ENCODE data around the gene DPM2.

Gene DPM2

DNA sequence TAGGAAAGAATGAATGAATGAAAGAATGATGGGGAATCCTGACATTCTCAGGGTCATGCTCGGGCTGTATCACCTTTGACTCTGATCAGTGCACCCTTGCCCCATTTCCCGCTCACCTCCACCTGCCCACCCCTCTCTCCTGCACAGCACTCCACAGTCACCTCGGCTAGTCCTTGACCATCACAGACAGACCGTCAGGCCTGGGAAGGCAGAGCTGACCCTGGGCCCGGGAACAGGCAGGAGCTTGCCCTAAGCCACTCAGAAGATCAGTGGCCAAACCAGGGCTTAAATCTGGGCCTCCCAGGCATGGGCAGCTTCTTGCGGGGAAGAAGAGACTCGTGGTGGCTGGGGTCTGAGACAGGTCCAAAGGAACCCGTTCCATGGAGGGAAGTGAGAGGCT lies 41.8 kb downstream of the DPM2 start:
- no peak for DNase-seq

DNA sequence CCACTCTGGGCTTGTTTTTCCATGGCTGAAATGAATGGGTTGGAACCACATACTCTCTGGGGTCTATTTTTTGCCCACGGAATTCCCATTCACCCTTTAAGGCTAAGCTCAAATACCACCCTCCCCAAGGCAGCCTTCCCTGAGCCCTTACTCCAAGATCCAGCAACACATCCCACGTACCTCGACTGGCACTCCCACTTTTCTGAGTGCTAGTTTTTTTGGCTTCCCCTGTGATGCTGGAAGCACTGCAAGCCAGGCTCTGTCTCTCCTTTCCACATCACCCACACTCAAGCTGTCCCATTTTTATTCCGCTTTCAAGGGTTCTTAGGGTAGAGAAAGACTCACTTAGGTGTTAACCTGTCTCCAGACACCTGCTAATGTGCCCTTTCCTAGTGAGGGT lies 44.3 kb downstream of the DPM2 start:
- no peak for DNase-seq

DNA sequence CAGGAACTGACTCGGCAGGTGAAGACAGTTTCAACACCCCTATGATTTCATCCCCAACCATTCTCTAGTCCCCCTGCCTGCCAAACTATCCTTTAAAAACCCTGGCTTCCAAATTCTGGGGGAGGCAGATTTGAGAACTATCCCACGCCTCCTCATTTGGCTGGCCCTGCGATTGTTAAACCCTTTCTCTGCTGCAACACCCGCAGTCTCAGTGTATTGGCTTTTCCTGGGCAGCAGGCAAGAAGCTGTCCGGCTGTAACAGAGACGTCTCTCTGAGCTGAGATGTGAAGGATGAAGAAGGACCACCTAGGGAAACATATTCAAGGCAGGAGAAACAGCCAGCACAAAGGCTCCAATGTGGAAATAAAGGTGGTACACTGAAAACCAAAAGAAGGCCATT lies 44.8 kb downstream of the DPM2 start:
- DNase-seq = no peak

DNA sequence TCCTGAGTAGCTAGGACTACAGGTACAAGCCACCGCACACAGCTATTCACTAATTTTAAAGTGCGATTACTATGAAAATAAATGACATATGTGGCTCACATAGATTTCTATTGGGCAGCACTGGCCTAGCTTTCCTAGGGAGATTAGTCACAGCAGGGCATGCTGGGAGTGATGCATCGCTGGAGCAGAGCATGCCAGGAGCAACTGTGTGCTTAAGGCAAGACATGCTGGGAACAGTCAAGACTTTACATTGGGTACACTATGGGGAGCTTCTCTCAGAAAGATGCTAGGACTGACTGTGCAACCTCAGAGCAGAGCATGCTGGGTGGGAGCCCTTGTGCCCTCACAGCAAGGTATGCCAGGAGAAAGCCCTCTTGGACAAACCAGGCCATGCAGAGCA lies 47.6 kb downstream of the DPM2 start:
- DNase-seq = no peak

DNA sequence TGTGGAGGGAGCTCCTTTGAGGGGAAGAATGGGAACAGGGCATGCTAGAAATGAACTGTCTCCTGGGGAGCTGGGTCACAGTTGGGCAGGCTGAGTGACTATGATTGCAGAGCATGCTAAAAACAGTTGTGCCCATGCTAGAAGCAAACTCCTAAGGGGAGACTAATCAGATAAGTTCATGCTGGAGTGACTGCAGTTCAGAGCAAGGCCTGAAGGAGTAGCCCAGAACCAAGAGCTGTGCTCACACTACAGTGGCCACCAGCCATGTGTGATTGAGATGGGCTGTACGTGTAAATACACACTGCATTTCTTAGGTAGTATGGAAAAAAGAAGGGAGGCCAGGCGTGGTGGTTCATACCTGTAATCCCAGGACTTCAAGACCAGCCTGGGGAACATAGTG lies 49.9 kb downstream of the DPM2 start:
- DNase-seq = no peak

DNA sequence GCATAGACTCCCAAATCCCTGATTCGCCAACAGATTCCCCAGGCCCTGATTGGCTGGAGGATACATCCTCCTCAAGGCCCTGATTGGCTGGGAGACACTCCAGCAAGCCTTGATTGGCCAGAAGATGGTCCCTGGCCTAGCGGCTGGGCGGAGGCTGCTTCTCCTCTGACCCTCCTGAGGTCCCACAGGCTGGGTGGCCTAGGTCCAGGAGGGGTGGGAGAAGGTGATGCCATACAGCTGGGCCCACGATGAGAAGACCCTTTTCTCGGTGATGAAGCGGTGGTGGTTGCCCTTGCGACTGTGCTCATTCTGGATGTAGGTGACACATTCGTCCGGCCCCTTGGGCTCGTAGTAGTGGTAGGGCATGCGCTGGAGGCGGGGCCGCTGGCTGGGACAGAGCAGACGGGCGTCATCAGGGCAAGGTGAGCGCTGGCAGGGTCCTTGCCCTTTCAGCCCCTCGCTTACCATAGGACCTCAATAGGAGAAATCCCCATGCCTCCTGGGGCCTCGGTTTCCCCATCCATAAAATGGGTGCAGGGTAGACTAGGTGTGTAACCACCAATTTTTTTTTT lies 51.2 kb downstream of the DPM2 start:
- no peak for DNase-seq

DNA sequence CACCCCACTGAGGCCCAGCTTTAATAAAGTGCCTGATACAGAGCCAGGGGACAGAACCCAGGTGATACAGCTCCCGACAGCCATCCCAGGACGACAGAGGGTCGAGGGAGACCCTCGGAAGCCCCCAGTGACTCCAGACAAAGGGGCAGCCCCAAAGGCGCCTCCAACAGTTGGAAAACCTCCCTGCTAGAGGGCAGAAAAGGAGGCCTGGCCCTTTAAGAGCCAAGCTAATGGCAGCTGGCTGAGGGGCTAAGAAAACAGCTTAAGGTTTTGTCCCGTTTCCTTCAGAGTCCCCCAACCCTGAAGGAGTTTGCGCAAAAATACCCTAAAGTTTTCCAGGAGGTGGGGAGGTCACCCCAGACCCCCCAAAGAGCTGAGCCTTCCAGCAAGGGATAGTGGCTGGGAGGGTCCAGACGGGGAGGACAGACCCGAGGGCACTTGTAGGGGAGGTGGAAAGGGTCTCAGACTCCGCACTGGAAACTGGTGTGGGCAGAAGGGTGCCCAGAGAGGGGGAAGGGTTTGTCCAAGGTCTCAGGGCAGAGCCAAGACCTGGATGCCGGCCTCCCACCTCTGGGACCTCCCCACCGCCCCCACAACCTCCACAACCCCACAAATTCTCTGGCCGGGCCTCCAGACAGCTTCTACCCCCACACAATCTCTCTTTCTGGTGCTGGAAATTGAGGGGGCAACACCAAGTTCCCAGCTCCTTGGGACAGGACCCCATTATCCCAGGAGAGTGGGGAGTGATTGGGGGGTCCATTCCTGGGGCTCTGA lies 52.0 kb downstream of the DPM2 start:
- no peak for DNase-seq
